Forelimb muscle (tissue), 1 donor: ENCODE results near the gene MAFB. TPM values are rescaled to one million over a fixed set of nuclear protein-coding genes. Genes with fewer than 3 reads are reported as not detected.
A peak's percentile ranks its signal among the peaks of the same experiment; 100 is the strongest.

Experiments used
- DNase-seq: peaks from one replicate; pipeline ENCODE4 v3.0.0-alpha.2; 2013; ENCODE audit warnings: low read depth
- polyA plus RNA-seq: library from polyadenylated mRNA; unstranded; fragments of 120-200 nt; gene quantifications from one replicate; pipeline ENCODE4 v1.2.1, GENCODE V29; 2013; ENCODE audit not compliant: insufficient read length

MAFB gene
- polyA plus RNA-seq, 1 donor: 8.9 TPM

- no peak for DNase-seq
Measured at GRCh38 chr20:40703975-40704530, 15.0 kb upstream of the MAFB start.

GRCh38 chr20:40702504-40702903 lies 13.5 kb upstream of the MAFB start:
- no peak for DNase-seq

GRCh38 chr20:40698744-40699143 lies 9.7 kb upstream of the MAFB start:
- DNase-seq: no peak

- no peak for DNase-seq
Measured at GRCh38 chr20:40698281-40698680, 9.2 kb upstream of the MAFB start.

GRCh38 chr20:40697541-40697940 lies 8.5 kb upstream of the MAFB start:
- no peak for DNase-seq

GRCh38 chr20:40695214-40695613 lies 6.2 kb upstream of the MAFB start:
- DNase-seq: no peak

- DNase-seq: no peak
Measured at GRCh38 chr20:40694246-40694645, 5.2 kb upstream of the MAFB start.

GRCh38 chr20:40692240-40693011 lies 3.4 kb upstream of the MAFB start:
- no peak for DNase-seq

- DNase-seq: no peak
Measured at GRCh38 chr20:40691566-40692239, 2.7 kb upstream of the MAFB start.

GRCh38 chr20:40690836-40691565 lies 2.0 kb upstream of the MAFB start:
- no peak for DNase-seq

GRCh38 chr20:40689943-40690835 lies 1.2 kb upstream of the MAFB start:
- DNase-seq: peak; percentile 81

- no peak for DNase-seq
Measured at GRCh38 chr20:40688129-40689099, 622 bp downstream of the MAFB start.

- no peak for DNase-seq
Measured at GRCh38 chr20:40687384-40688128, 1.5 kb downstream of the MAFB start.

- no peak for DNase-seq
Measured at GRCh38 chr20:40686893-40687292, 2.1 kb downstream of the MAFB start.

GRCh38 chr20:40686434-40686882 lies 2.6 kb downstream of the MAFB start:
- no peak for DNase-seq

GRCh38 chr20:40685349-40685748 lies 3.7 kb downstream of the MAFB start:
- no peak for DNase-seq

GRCh38 chr20:40683894-40684268 lies 5.2 kb downstream of the MAFB start:
- DNase-seq: no peak

GRCh38 chr20:40683221-40683893 lies 5.7 kb downstream of the MAFB start:
- no peak for DNase-seq
